Vagina (tissue), 2 donors: ENCODE data around the gene ENGASE. TPM values are rescaled to one million over a fixed set of nuclear protein-coding genes. Genes with fewer than 3 reads are reported as not detected.

ENCODE experiments used
- DNase-seq, 2 donors: peaks; one replicate each; pipeline ENCODE4 v3.0.0-alpha.2; 2017; ENCODE audit errors: extremely low spot score in 2 of 2
- H3K27ac ChIP-seq: fragments of 200-600 bp; sonication (generic); one replicate; pipeline ENCODE4 v1.5.1; 2019
- H3K27me3 ChIP-seq: fragments of 200-600 bp; sonication (generic); one replicate; pipeline ENCODE4 v1.5.1; 2019
- H3K36me3 ChIP-seq, 2 donors: fragments of 200-600 bp; sonication (generic); one replicate each; pipeline ENCODE4 v1.5.1; 2017 to 2019
- H3K4me1 ChIP-seq: fragments of 200-600 bp; sonication (generic); one replicate; pipeline ENCODE4 v1.5.1; 2019
- H3K4me3 ChIP-seq, 2 donors: fragments of 200-600 bp; sonication (generic); 1 replicate in 1 of 2; 2 replicates in 1 of 2; pipeline ENCODE4 v1.5.1; 2016 to 2019
- H3K9me3 ChIP-seq: fragments of 200-600 bp; sonication (generic); one replicate; pipeline ENCODE4 v1.5.1; 2019
- POLR2A ChIP-seq, 2 donors: fragments of 450-650 bp; IDR thresholded peaks; one replicate each; pipeline ENCODE4 v1.6.1; 2017; ENCODE audit warnings: antibody characterized with exemption in 2 of 2, mild to moderate bottlenecking in 2 of 2, moderate library complexity in 2 of 2
- POLR2AphosphoS5 ChIP-seq, 2 donors: sonication (generic); formaldehyde crosslinking; IDR thresholded peaks; one replicate each; pipeline ENCODE4 v1.9.0; 2017; ENCODE audit warnings: antibody characterized with exemption in 2 of 2, mild to moderate bottlenecking in 2 of 2, low read depth in 1 of 2; ENCODE audit not compliant: insufficient read depth in 1 of 2
- intact Hi-C: fragments of 100-400 bp; cut with DNase I; formaldehyde crosslinking; loops from one replicate; pipeline ENCODE4 v1.15.1; 2023
- total RNA-seq: library from RNA; depleted of rRNA; stranded (reverse); fragments of >200 nt; gene quantifications from one replicate; pipeline ENCODE4 v1.2.3, GENCODE V29; 2016
- TF ChIP-seq, protein P1 (sequence below), 3 experiments: fragments of 450-650 bp in 2 of 3; fragments of 200-600 bp in 1 of 3; sonication (generic) in 1 of 3; IDR thresholded peaks; one replicate each; pipeline ENCODE4 v1.5.1; 2017 to 2019; ENCODE audit warnings: antibody characterized with exemption in 3 of 3, mild to moderate bottlenecking in 2 of 3, moderate library complexity in 2 of 3

Gene ENGASE
- total RNA-seq, 1 donor from 2014 or later: 13.8 TPM

DNA sequence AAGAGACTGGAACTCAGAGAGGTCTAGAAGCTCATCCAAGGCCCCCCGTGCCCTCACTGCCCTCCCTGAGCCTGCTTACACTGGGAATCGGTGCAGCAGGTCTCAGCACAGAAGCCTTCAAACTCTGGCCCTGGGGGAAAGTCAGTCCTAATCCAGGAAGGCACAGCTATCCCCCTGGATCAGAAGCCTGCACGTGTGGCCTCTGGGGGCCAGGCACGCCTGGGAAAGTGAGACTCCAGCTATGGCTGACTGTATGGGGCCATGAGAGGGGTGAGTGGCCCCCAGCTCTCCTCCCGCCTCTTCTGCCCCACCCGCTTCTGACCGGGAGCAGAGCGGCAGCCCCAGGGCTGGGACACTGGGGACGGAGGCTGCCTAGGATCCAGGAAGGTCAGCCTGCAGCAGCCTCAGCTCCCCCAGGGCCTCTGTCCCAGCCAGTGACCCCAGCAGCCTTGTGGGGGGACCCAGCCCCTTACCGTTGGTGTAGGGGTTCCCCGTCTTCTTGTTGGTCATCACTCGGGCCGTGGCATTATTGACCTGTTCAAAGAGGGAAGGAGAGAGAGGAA lies 26.6 kb downstream of the ENGASE start:
- no peak for DNase-seq
- no peaks in the 10 kb centered on the region for H3K9me3 ChIP-seq
- no peaks in the 10 kb centered on the region for H3K36me3 ChIP-seq
- peaks cover 12% of the 10 kb centered on the region for H3K27me3 ChIP-seq
- no peak overlapping the region for H3K4me3 ChIP-seq
- intact Hi-C loops: no loop called here
- H3K27ac ChIP-seq: no peak overlapping the region
- peaks cover 13% of the 10 kb centered on the region for H3K4me1 ChIP-seq
- TF ChIP-seq POLR2AphosphoS5 (IDR thresholded peaks at IDR 0.05; ENCODE audit: insufficient read depth in 1 of 2, low read depth in 1 of 2): no peak
- no peak for TF ChIP-seq POLR2A (IDR thresholded peaks at IDR 0.05)
- TF ChIP-seq, protein P1, sequence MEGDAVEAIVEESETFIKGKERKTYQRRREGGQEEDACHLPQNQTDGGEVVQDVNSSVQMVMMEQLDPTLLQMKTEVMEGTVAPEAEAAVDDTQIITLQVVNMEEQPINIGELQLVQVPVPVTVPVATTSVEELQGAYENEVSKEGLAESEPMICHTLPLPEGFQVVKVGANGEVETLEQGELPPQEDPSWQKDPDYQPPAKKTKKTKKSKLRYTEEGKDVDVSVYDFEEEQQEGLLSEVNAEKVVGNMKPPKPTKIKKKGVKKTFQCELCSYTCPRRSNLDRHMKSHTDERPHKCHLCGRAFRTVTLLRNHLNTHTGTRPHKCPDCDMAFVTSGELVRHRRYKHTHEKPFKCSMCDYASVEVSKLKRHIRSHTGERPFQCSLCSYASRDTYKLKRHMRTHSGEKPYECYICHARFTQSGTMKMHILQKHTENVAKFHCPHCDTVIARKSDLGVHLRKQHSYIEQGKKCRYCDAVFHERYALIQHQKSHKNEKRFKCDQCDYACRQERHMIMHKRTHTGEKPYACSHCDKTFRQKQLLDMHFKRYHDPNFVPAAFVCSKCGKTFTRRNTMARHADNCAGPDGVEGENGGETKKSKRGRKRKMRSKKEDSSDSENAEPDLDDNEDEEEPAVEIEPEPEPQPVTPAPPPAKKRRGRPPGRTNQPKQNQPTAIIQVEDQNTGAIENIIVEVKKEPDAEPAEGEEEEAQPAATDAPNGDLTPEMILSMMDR (IDR thresholded peaks at IDR 0.05): no peak

DNA sequence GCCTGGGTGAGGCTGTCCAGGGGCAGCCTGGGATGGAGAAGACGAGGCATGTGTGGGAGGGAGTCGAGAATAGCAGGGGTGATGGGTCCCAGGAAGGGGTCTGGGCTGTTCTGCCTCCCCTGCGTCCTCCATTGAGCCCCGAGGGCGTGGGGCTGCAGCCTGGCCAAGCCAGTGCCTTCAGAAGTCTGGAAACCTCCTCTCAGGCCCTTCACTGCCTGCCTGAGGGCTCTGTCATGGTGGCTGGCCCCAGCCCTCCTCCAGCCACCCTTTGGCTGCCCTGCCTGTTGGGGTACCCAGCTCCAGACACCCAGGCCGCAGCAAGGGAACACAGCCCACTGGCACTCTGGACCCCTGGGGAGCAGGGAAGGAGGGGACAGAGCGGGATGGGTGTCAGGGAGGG lies 27.6 kb downstream of the ENGASE start:
- Histone ChIP-seq H3K27me3 (peaks cover 6% of the 10 kb centered on the region), H3K4me3 (no peak overlapping the region), H3K36me3 (no peaks in the 10 kb centered on the region), H3K4me1 (peaks cover 6% of the 10 kb centered on the region), H3K27ac (no peak overlapping the region), H3K9me3 (no peaks in the 10 kb centered on the region)
- no peak for DNase-seq
- TF ChIP-seq POLR2A (IDR thresholded peaks at IDR 0.05): no peak
- TF ChIP-seq, protein P1 (IDR thresholded peaks at IDR 0.05): no peak
- TF ChIP-seq POLR2AphosphoS5 (IDR thresholded peaks at IDR 0.05; ENCODE audit: insufficient read depth in 1 of 2, low read depth in 1 of 2): no peak
- intact Hi-C loops: no loop called here

DNA sequence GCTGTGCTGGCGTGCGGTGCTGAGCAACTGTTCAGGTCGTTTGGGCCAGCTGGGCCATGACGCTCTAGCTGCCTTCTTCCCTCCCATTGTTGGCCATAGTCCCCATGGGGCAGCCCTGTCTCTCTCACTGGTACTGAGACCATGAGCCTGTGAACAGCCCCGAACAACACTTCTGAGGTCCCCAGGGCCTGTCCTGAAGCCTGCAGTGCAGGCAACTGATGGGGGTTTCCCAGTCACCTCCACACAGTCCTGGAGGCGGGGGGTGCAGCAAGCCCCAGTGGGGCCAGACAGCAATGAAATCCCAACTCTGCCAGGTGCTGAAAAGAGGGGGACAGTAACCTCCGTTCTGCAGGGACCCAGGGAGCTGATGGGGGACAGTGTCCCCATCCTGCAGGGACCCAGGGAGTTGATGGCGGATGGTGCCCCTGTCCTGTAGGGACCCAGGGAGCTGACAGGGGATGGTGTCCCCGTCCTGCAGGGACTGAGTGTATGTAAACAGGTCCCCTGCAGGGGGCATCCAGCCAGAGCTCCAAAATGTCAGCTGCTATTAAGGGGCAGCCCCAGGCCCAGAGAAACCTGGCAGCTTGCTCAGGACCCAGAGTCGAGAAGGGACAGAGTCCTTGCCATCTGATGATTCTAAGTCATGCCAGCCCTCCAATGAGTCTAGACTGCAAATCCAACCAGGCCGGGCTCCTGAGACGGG lies 30.4 kb downstream of the ENGASE start:
- Histone ChIP-seq H3K4me3 (no peak overlapping the region), H3K4me1 (no peaks in the 10 kb centered on the region), H3K36me3 (no peaks in the 10 kb centered on the region), H3K9me3 (no peaks in the 10 kb centered on the region), H3K27me3 (no peaks in the 10 kb centered on the region), H3K27ac (no peak overlapping the region)
- DNase-seq: no peak
- intact Hi-C loops: no loop called here
- TF ChIP-seq POLR2AphosphoS5 (IDR thresholded peaks at IDR 0.05; ENCODE audit: insufficient read depth in 1 of 2, low read depth in 1 of 2) (no peak), POLR2A (IDR thresholded peaks at IDR 0.05) (no peak)
- TF ChIP-seq, protein P1 (IDR thresholded peaks at IDR 0.05): no peak

DNA sequence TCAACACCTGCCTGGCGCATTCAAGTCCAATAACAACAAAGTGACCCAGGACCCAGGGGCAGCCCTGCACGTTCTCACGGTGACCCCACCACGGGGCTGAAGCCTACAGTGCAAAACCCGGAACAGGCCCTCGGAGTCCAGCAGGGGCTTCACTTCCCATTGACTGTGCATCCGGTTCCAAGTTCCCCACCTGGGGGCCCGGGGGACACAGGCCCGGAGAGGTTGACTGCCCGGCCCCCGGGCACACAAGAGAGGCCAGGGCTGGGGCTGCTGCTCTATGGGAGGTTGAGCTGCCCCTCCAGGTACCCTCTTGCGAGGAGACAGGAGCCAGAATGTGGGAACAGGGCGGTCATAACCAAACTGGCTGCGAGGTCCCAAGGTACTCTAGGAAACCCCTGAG lies 31.3 kb downstream of the ENGASE start:
- Histone ChIP-seq H3K9me3 (no peaks in the 10 kb centered on the region), H3K4me3 (no peak overlapping the region), H3K4me1 (no peaks in the 10 kb centered on the region), H3K27ac (no peak overlapping the region), H3K27me3 (no peaks in the 10 kb centered on the region), H3K36me3 (no peaks in the 10 kb centered on the region)
- DNase-seq: no peak
- TF ChIP-seq POLR2A (IDR thresholded peaks at IDR 0.05) (no peak), POLR2AphosphoS5 (IDR thresholded peaks at IDR 0.05; ENCODE audit: insufficient read depth in 1 of 2, low read depth in 1 of 2) (no peak)
- TF ChIP-seq, protein P1 (IDR thresholded peaks at IDR 0.05): no peak
- intact Hi-C loops: no loop called here

DNA sequence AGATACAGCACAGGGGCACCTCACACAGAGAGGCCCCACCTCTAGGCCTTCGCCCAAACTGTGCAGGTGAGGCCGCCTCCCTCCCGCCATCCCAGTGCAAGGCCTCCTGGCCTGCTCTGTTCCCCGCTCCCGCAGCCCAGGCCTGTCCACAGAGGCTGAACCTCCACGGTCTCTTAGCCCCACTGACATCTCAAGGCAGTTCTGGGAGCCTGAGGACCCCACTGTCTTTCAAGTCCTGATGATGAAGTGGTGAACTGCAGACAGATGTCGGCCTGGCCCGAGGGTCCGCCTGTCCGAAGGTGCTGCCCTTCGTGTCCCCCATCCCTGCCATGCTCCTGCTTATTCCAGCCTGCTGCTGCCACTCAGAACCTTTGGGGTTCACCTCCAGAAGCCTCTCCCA lies 32.3 kb downstream of the ENGASE start:
- no peak overlapping the region for H3K4me3 ChIP-seq
- no peak overlapping the region for H3K27ac ChIP-seq
- H3K27me3 ChIP-seq: no peaks in the 10 kb centered on the region
- no peaks in the 10 kb centered on the region for H3K4me1 ChIP-seq
- no peaks in the 10 kb centered on the region for H3K9me3 ChIP-seq
- no peak for DNase-seq
- TF ChIP-seq POLR2A (IDR thresholded peaks at IDR 0.05): no peak
- TF ChIP-seq, protein P1 (IDR thresholded peaks at IDR 0.05): no peak
- TF ChIP-seq POLR2AphosphoS5 (IDR thresholded peaks at IDR 0.05; ENCODE audit: insufficient read depth in 1 of 2, low read depth in 1 of 2): no peak
- H3K36me3 ChIP-seq: no peaks in the 10 kb centered on the region
- intact Hi-C loops: no loop called here
